K562 (cell line): ENCODE data around the gene OXTR. TPM values are rescaled to one million over a fixed set of nuclear protein-coding genes. Genes with fewer than 3 reads are reported as not detected.
"Not testable (repeated sequence)": the region's sequence is repeated elsewhere in the genome, so short reads cannot be mapped to it uniquely, and the experiment has no call there.

Source experiments
- ATAC-seq: fragments of 200-7000 bp; cut with Tn5 transposase; 3 replicates; pipeline ENCODE4 v1.9.1; 2020; ENCODE audit warnings: moderate library complexity
- BruUV-seq: library from RNA; stranded (reverse); fragments of 400-500 nt; replicated peaks from 2 replicates; lab custom pipeline; 2021; lab: Mats Ljungman, UMichigan
- CTCF ChIA-PET: fragments of 300-600 bp; formaldehyde crosslinking; extraction: SDS; loops from one replicate; lab custom pipeline; 2021; ENCODE audit warnings: low intra/inter-chr PET ratio; lab: Yijun Ruan, JAX
- POLR2A ChIA-PET: fragments of 300-600, 350-650 bp; sonication (Branson Sonifier 250); formaldehyde crosslinking; extraction: SDS; loops from one replicate; lab custom pipeline; 2021; ENCODE audit warnings: antibody characterized with exemption, inconsistent platforms; lab: Yijun Ruan, JAX
- DNase-seq, 4 experiments: peaks; one replicate each; pipeline versions ENCODE4 v3.0.0 to v3.0.0-alpha.2; 2011 to 2018; ENCODE audit warnings: low spot score in 3 of 4, mixed read lengths in 3 of 4; ENCODE audit errors: extremely low read depth in 1 of 4
- FAIRE-seq: peaks from 2 replicates; lab custom pipeline; 2011; peaks lifted over from hg19 to GRCh38; lab: Jason Lieb, UNC
- H2AFZ ChIP-seq: 2 replicates; pipeline ENCODE4 v1.6.0; 2011; ENCODE audit warnings: low read depth, low read length, control low read depth, inconsistent platforms
- H3K27ac ChIP-seq: fragments of 200-600 bp; 3 replicates; pipeline ENCODE4 v1.8.0; 2011; ENCODE audit warnings: low read depth, mild to moderate bottlenecking, control low read depth, inconsistent platforms, low read length, moderate library complexity, mixed read lengths; ENCODE audit errors: extremely low read depth
- H3K27me3 ChIP-seq, 2 experiments: fragments of 300-600 bp in 1 of 2; 2 replicates in 1 of 2; 3 replicates in 1 of 2; pipeline versions ENCODE4 v1.6.0 to v1.8.0; 2011; ENCODE audit warnings: inconsistent platforms in 2 of 2, low read length in 2 of 2, mild to moderate bottlenecking in 1 of 2, mixed read lengths in 1 of 2, moderate library complexity in 1 of 2; ENCODE audit not compliant: control insufficient read depth in 2 of 2, insufficient read depth in 2 of 2
- H3K36me3 ChIP-seq: fragments of 300-600 bp; 3 replicates; pipeline ENCODE4 v1.8.0; 2011; ENCODE audit warnings: mild to moderate bottlenecking, low read length, inconsistent platforms; ENCODE audit not compliant: control insufficient read depth, insufficient read depth
- H3K4me1 ChIP-seq, 2 experiments: fragments of 200-600 bp in 1 of 2; replicated peaks in 1 of 2; 2 replicates in 1 of 2; 3 replicates in 1 of 2; pipeline versions ENCODE4 v1.5.1 to v1.8.0; 2011; ENCODE audit warnings: inconsistent platforms in 2 of 2, low read length in 2 of 2, mild to moderate bottlenecking in 1 of 2, mixed read lengths in 1 of 2, moderate library complexity in 1 of 2; ENCODE audit not compliant: control insufficient read depth in 2 of 2, insufficient read depth in 2 of 2
- H3K4me2 ChIP-seq: 2 replicates; pipeline ENCODE4 v1.6.1; 2011; ENCODE audit warnings: low read length, control low read depth, inconsistent platforms, mixed read lengths; ENCODE audit not compliant: insufficient read depth
- H3K4me3 ChIP-seq: fragments of 200-600 bp; sonication (generic), shearing (Covaris generic); 2 replicates; pipeline ENCODE4 v1.5.1; 2016; ENCODE audit warnings: control low read depth, inconsistent platforms
- H3K79me2 ChIP-seq: fragments of 200-600 bp; 3 replicates; pipeline ENCODE4 v1.8.0; 2011; ENCODE audit warnings: low read length, inconsistent platforms; ENCODE audit not compliant: control insufficient read depth, insufficient read depth
- H3K9ac ChIP-seq, 2 experiments: 2 replicates each; pipeline versions ENCODE4 v1.6.0 to v1.6.1; 2011; ENCODE audit warnings: low read depth in 2 of 2, low read length in 2 of 2, control low read depth in 1 of 2, inconsistent platforms in 1 of 2, mild to moderate bottlenecking in 1 of 2, mixed read lengths in 1 of 2; ENCODE audit not compliant: insufficient read depth in 1 of 2
- H3K9me1 ChIP-seq: one replicate; pipeline ENCODE4 v1.6.0; 2011; ENCODE audit warnings: inconsistent platforms, mild to moderate bottlenecking, low read length, moderate library complexity; ENCODE audit not compliant: control insufficient read depth, insufficient read depth
- H3K9me3 ChIP-seq: replicated peaks from 2 replicates; pipeline ENCODE4 v1.5.1; 2011; ENCODE audit warnings: low read depth, low read length, inconsistent platforms; ENCODE audit not compliant: control insufficient read depth, insufficient read depth
- H4K20me1 ChIP-seq: replicated peaks from 2 replicates; pipeline ENCODE4 v1.6.1; 2011; ENCODE audit warnings: low read length, inconsistent platforms, mixed read lengths; ENCODE audit not compliant: control insufficient read depth, insufficient read depth
- HNRNPUL1 ChIP-seq: fragments of 200-400 bp; formaldehyde crosslinking; IDR thresholded peaks from 2 replicates; pipeline ENCODE4 v1.6.1; 2017; ENCODE audit warnings: low read length
- PTBP1 ChIP-seq: fragments of 200-400 bp; formaldehyde crosslinking; IDR thresholded peaks from 2 replicates; pipeline ENCODE4 v1.6.1; 2017; ENCODE audit warnings: low read depth, low read length
- SAFB2 ChIP-seq: fragments of 200-400 bp; formaldehyde crosslinking; IDR thresholded peaks from 2 replicates; pipeline ENCODE4 v1.6.1; 2018; ENCODE audit warnings: borderline replicate concordance, low read length, low read depth, moderate library complexity; ENCODE audit not compliant: severe bottlenecking
- WGBS: fragments of 100-300 bp; shearing (Covaris generic); methylation state at CpG from one replicate; pipeline ENCODE4 v1.1.6; 2016; ENCODE audit warnings: low coverage, mixed read lengths; ENCODE audit not compliant: insufficient coverage; ENCODE audit errors: missing lambda C conversion rate; 5-methylcytosine and 5-hydroxymethylcytosine counted together
- in situ Hi-C: fragments of 300-500 bp; cut with MboI; formaldehyde crosslinking; loops from 4 replicates; pipeline ENCODE4 v1.15.0; 2018; ENCODE audit warnings: inconsistent platforms, mixed read lengths
- intact Hi-C: fragments of 100-400 bp; cut with micrococcal nuclease; formaldehyde crosslinking; loops from 2 replicates; pipeline ENCODE4 v1.14.2; 2022
- polyA plus RNA-seq, 8 experiments: library from polyadenylated mRNA; depleted of rRNA in 4 of 8; stranded (reverse) in 5 of 8; unstranded in 3 of 8; fragments of >200 nt; fragmentation: Nextera tagmentation in 2 of 8; fragmentation: Illumina TruSeq in 1 of 8; extraction: Ambion mirVana in 2 of 8; extraction: Trizol in 1 of 8; gene quantifications; 2 replicates each; pipeline versions ENCODE4 v1.2.1 to v1.2.3, GENCODE V29; 2011 to 2014; ENCODE audit warnings: inconsistent platforms in 1 of 8, missing spikeins in 1 of 8
- total RNA-seq, 7 experiments: library from RNA; depleted of rRNA in 6 of 7; stranded (reverse); fragments of >200 nt in 6 of 7; fragmentation: Illumina TruSeq in 2 of 7; extraction: Trizol in 2 of 7; gene quantifications; 2 replicates each; pipeline versions ENCODE4 v1.2.1 to v1.2.3, GENCODE V29; 2011 to 2021; ENCODE audit warnings: low replicate concordance in 1 of 7

Gene OXTR
- total and polyA plus RNA-seq, 9 of the 15 experiments (the other 6 are each of a cell fraction or from before 2014, with no cell fraction given) = 0.14 to 1.3 (median 0.80) TPM

DNA sequence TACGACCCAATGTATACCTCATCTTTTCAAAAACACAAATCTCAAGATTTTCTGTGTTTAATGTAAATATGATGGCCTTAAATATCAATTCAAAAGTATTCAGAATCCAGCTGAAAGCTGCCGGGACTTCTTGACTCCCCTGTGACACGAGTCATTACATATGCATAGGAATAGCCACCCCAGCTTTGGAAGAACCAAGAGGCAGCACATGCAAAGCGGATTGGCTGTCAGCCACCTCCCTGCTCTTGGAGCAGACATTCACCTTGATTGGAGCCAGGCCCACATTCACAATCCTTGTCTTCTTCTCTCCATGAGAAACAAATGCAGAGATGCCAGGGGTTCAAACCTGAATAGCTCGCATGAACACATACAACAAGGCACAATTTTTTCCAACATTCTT lies 46.6 kb downstream of the OXTR start:
- Histone ChIP-seq H3K9me3 (no peaks in the 10 kb centered on the region), H3K36me3 (no peaks in the 10 kb centered on the region), H3K79me2 (no peaks in the 10 kb centered on the region)
- no TSS peak for BruUV-seq
- POLR2A ChIA-PET = interaction anchor here (1.0 kb wide), 1 partner anchor 15 kb away, joined by 4 read pairs; no protein-coding TSS in a partner anchor
- DNase-seq = no peak
- TF ChIP-seq HNRNPUL1 (no peak), PTBP1 (no peak), SAFB2 (no peak)
- TF ChIP-seq, all 486 proteins: peak for 0
- no peak overlapping the region for H3K4me2 ChIP-seq
- H2AFZ ChIP-seq = no peak overlapping the region
- intact Hi-C loops (no loop called here), in situ Hi-C loops (no loop called here)
- no peak overlapping the region for H3K27ac ChIP-seq
- ATAC-seq = no peak
- H3K4me3 ChIP-seq = no peak overlapping the region
- H3K4me1 ChIP-seq = no peaks in the 10 kb centered on the region
- no peak overlapping the region for H3K9ac ChIP-seq
- FAIRE-seq = no peak
- no peaks in the 10 kb centered on the region for H4K20me1 ChIP-seq
- H3K27me3 ChIP-seq = peaks cover 2 to 19% of the 10 kb centered on the region in 2 experiments; a peak in 2 of 5 replicates
- WGBS = 2% methylated on average over 5 of the region's 5 CpGs
- CTCF ChIA-PET = no interaction called here
- no peaks in the 10 kb centered on the region for H3K9me1 ChIP-seq

- H3K4me2 ChIP-seq, FAIRE-seq, H3K9ac ChIP-seq, H3K36me3 ChIP-seq, POLR2A ChIA-PET, H3K9me1 ChIP-seq, H3K27ac ChIP-seq, DNase-seq, CTCF ChIA-PET, H3K4me1 ChIP-seq, H2AFZ ChIP-seq, H3K4me3 ChIP-seq, H3K9me3 ChIP-seq, H4K20me1 ChIP-seq, H3K79me2 ChIP-seq, BruUV-seq, in situ Hi-C loops, ATAC-seq, intact Hi-C loops: not testable (repeated sequence)
- peaks cover 3 to 46% of the 10 kb centered on the region in 2 experiments; a peak in 4 of 5 replicates for H3K27me3 ChIP-seq
- 9% methylated on average over 6 of the region's 12 CpGs for WGBS
These were observed 53.7 kb downstream of the OXTR start for GRCh38 chr3:8715757-8716156.
